ENCODE data around the gene NFKB1.

NFKB1 gene

GRCh38 chr4:102629673-102630072 is 128.5 kb downstream of the NFKB1 start:
- DNase-seq (ENCODE audit: low spot score), result no peak

- DNase-seq (ENCODE audit: low spot score), result no peak
Observed at GRCh38 chr4:102631616-102632015, 130.5 kb downstream of the NFKB1 start.

GRCh38 chr4:102632241-102633065 is 131.3 kb downstream of the NFKB1 start:
- no peak for DNase-seq (ENCODE audit: low spot score)

- DNase-seq (ENCODE audit: low spot score), result no peak
Observed at GRCh38 chr4:102633100-102633499, 131.9 kb downstream of the NFKB1 start.

GRCh38 chr4:102637391-102637790 is 136.2 kb downstream of the NFKB1 start:
- no peak for DNase-seq (ENCODE audit: low spot score)

- DNase-seq (ENCODE audit: low spot score), result no peak
Observed at GRCh38 chr4:102638621-102639020, 137.5 kb downstream of the NFKB1 start.

GRCh38 chr4:102639598-102639997 is 138.4 kb downstream of the NFKB1 start:
- no peak for DNase-seq (ENCODE audit: low spot score)

- no peak for DNase-seq (ENCODE audit: low spot score)
Observed at GRCh38 chr4:102640669-102641068, 139.5 kb downstream of the NFKB1 start.

- DNase-seq (ENCODE audit: low spot score), result no peak
Observed at GRCh38 chr4:102641793-102642192, 140.6 kb downstream of the NFKB1 start.

- no peak for DNase-seq (ENCODE audit: low spot score)
Observed at GRCh38 chr4:102642631-102643298, 141.6 kb downstream of the NFKB1 start.

GRCh38 chr4:102647117-102647516 is 146.0 kb downstream of the NFKB1 start:
- no peak for DNase-seq (ENCODE audit: low spot score)

- no peak for DNase-seq (ENCODE audit: low spot score)
Observed at GRCh38 chr4:102657206-102657605, 156.0 kb downstream of the NFKB1 start.

- DNase-seq (ENCODE audit: low spot score), result no peak
Observed at GRCh38 chr4:102663073-102663472, 161.9 kb downstream of the NFKB1 start.

- no peak for DNase-seq (ENCODE audit: low spot score)
Observed at GRCh38 chr4:102665527-102665926, 164.4 kb downstream of the NFKB1 start.

Data from D341Med (cell line).